WERI-Rb-1 (cell line): ENCODE data around the gene TIAM1.

Experiments
- DNase-seq: peaks from one replicate; pipeline ENCODE4 v3.0.0-alpha.2; 2020
- H3K27ac ChIP-seq: fragments of 250-450 bp; sonication (Bioruptor Pico); 2 replicates; pipeline ENCODE4 v1.5.1; 2020; ENCODE audit warnings: mild to moderate bottlenecking, moderate library complexity
- H3K27me3 ChIP-seq: fragments of 250-450 bp; sonication (Bioruptor Pico); 2 replicates; pipeline ENCODE4 v1.5.1; 2021; ENCODE audit warnings: mild to moderate bottlenecking, low read depth, moderate library complexity; ENCODE audit not compliant: insufficient read depth, severe bottlenecking
- H3K36me3 ChIP-seq: fragments of 250-450 bp; sonication (Bioruptor Pico); 2 replicates; pipeline ENCODE4 v1.5.1; 2020; ENCODE audit warnings: mild to moderate bottlenecking, moderate library complexity
- H3K4me3 ChIP-seq: 2 replicates; pipeline ENCODE4 v1.5.1; 2011; ENCODE audit warnings: low read depth, mild to moderate bottlenecking, control low read depth, low read length
- H3K9me3 ChIP-seq: fragments of 250-450 bp; sonication (Bioruptor Pico); 2 replicates; pipeline ENCODE4 v1.5.1; 2021; ENCODE audit warnings: mild to moderate bottlenecking, moderate library complexity; ENCODE audit not compliant: severe bottlenecking
- CTCF ChIP-seq: IDR thresholded peaks from 2 replicates; pipeline ENCODE4 v1.5.1; 2011; ENCODE audit warnings: low read depth, mild to moderate bottlenecking, control low read depth, inconsistent platforms, low read length

TIAM1 gene

GRCh38 chr21:31370281-31370892, 26.3 kb upstream of the TIAM1 start:
- Histone ChIP-seq H3K27me3 (no peaks in the 10 kb centered on the region), H3K4me3 (no peak overlapping the region), H3K36me3 (no peaks in the 10 kb centered on the region), H3K27ac (no peak overlapping the region), H3K9me3 (no peaks in the 10 kb centered on the region)
- DNase-seq, result no peak
- no peak for TF ChIP-seq CTCF

GRCh38 chr21:31368361-31368760, 24.3 kb upstream of the TIAM1 start:
- no peak for DNase-seq
- Histone ChIP-seq H3K4me3 (no peak overlapping the region), H3K27me3 (no peaks in the 10 kb centered on the region), H3K36me3 (no peaks in the 10 kb centered on the region), H3K27ac (no peak overlapping the region), H3K9me3 (no peaks in the 10 kb centered on the region)
- no peak for TF ChIP-seq CTCF

- DNase-seq, result no peak
- H3K27ac ChIP-seq, result no peak overlapping the region
- no peaks in the 10 kb centered on the region for H3K27me3 ChIP-seq
- H3K9me3 ChIP-seq, result no peaks in the 10 kb centered on the region
- H3K4me3 ChIP-seq, result no peak overlapping the region
- H3K36me3 ChIP-seq, result no peaks in the 10 kb centered on the region
- no peak for TF ChIP-seq CTCF
Observed at GRCh38 chr21:31367801-31368200, 23.7 kb upstream of the TIAM1 start.

- H3K4me3 ChIP-seq, result no peak overlapping the region
- no peak for TF ChIP-seq CTCF
- no peaks in the 10 kb centered on the region for H3K9me3 ChIP-seq
- H3K27me3 ChIP-seq, result no peaks in the 10 kb centered on the region
- H3K36me3 ChIP-seq, result no peaks in the 10 kb centered on the region
- no peak overlapping the region for H3K27ac ChIP-seq
- no peak for DNase-seq
Observed at GRCh38 chr21:31366825-31367224, 22.8 kb upstream of the TIAM1 start.

- H3K36me3 ChIP-seq, result no peaks in the 10 kb centered on the region
- H3K27ac ChIP-seq, result no peak overlapping the region
- no peak for DNase-seq
- no peak overlapping the region for H3K4me3 ChIP-seq
- TF ChIP-seq CTCF, result no peak
- no peaks in the 10 kb centered on the region for H3K27me3 ChIP-seq
- no peaks in the 10 kb centered on the region for H3K9me3 ChIP-seq
Observed at GRCh38 chr21:31364253-31364945, 20.3 kb upstream of the TIAM1 start.

- no peak overlapping the region for H3K27ac ChIP-seq
- DNase-seq, result no peak
- H3K36me3 ChIP-seq, result no peaks in the 10 kb centered on the region
- TF ChIP-seq CTCF, result no peak
- no peak overlapping the region for H3K4me3 ChIP-seq
- no peaks in the 10 kb centered on the region for H3K9me3 ChIP-seq
- no peaks in the 10 kb centered on the region for H3K27me3 ChIP-seq
Observed at GRCh38 chr21:31363720-31364119, 19.7 kb upstream of the TIAM1 start.
